ENCODE results near the gene PTX4. TPM values are rescaled to one million over a fixed set of nuclear protein-coding genes. Genes with fewer than 3 reads are reported as not detected.
"Not testable (repeated sequence)": the region's sequence is repeated elsewhere in the genome, so short reads cannot be mapped to it uniquely, and the experiment has no call there.

PTX4 gene
- total and polyA plus RNA-seq, 2 donors (not counting 3 experiments of a cell fraction or from before 2014, with no cell fraction given), result 0.31 TPM; not detected in 1

GRCh38 chr16:1481906-1482835 lies 6.6 kb downstream of the PTX4 start:
- H4K20me1 ChIP-seq (replicated peaks; ENCODE audit: control insufficient read depth, extremely low read depth, insufficient read depth, low read length), result no peaks in the 10 kb centered on the region
- no peaks in the 10 kb centered on the region for H3K9me3 ChIP-seq (replicated peaks; ENCODE audit: control insufficient read depth, insufficient read depth, low read length)
- TF ChIP-seq MAX (IDR thresholded peaks at IDR 0.05; ENCODE audit: insufficient read depth, insufficient read length), result no peak
- no peak for TF ChIP-seq POLR2A (IDR thresholded peaks at IDR 0.05; ENCODE audit: low read depth, low read length)
- no peak for TF ChIP-seq CTCF (IDR thresholded peaks at IDR 0.05; ENCODE audit: extremely low read depth in 1 of 2, insufficient read depth in 1 of 2, low read depth in 1 of 2, low read length in 2 of 2)
- no peak for TF ChIP-seq MYC (IDR thresholded peaks at IDR 0.05; ENCODE audit: low read depth, low read length)
- TF ChIP-seq FOS (IDR thresholded peaks at IDR 0.05; ENCODE audit: borderline replicate concordance, insufficient read depth, low read length), result no peak
- TF ChIP-seq JUN (IDR thresholded peaks at IDR 0.05; ENCODE audit: borderline replicate concordance, insufficient read depth, insufficient read length, low read depth), result no peak
- TF ChIP-seq POLR2AphosphoS5 (IDR thresholded peaks at IDR 0.05; ENCODE audit: insufficient read depth, low read depth, low read length), result no peak
- TF ChIP-seq EZH2 (IDR thresholded peaks at IDR 0.05; ENCODE audit: borderline replicate concordance, low read depth, low read length, severe bottlenecking), result no peak
- TF ChIP-seq GATA2 (IDR thresholded peaks at IDR 0.05; ENCODE audit: insufficient read depth, insufficient read length, low read depth, low read length), result no peak
- DNase-seq (ENCODE audit: low read depth, low spot score), result no peak
- ChIA-PET CTCF (interaction anchor here (1.6 kb wide), 1 partner anchor 12 kb away, joined by 3 read pairs; no protein-coding TSS in a partner anchor), POLR2A (no interaction called here)
- H3K9me1 ChIP-seq (replicated peaks; ENCODE audit: control insufficient read depth, extremely low read depth, insufficient read depth, low read length), result no peaks in the 10 kb centered on the region
- no peaks in the 10 kb centered on the region for H3K36me3 ChIP-seq (ENCODE audit: control insufficient read depth in 2 of 2, extremely low read depth in 1 of 2, insufficient read depth in 2 of 2, low read length in 2 of 2)
- H3K4me1 ChIP-seq (ENCODE audit: control insufficient read depth, extremely low read depth, insufficient read depth, low read length), result no peaks in the 10 kb centered on the region
- no peaks in the 10 kb centered on the region for H3K79me2 ChIP-seq (ENCODE audit: control insufficient read depth, insufficient read depth, low read length)
- no peak overlapping the region for H3K9ac ChIP-seq (replicated peaks; ENCODE audit: extremely low read depth, insufficient read depth, low read length)
- intact Hi-C loops (cut with micrococcal nuclease), result no loop called here
- dilution Hi-C loops (cut with MboI; ENCODE audit: extremely low pct_ligation_motif_present, low sequenced_read_pairs), result no loop called here
- no TSS peak for BruUV-seq (replicated peaks)
- FAIRE-seq, result no peak
- no peaks in the 10 kb centered on the region for H3K27me3 ChIP-seq (ENCODE audit: control insufficient read depth in 2 of 2, insufficient read depth in 2 of 2, low read length in 2 of 2)
- no peak overlapping the region for H3K27ac ChIP-seq (ENCODE audit: insufficient read depth, low read depth, low read length)
- no peak overlapping the region for H3K4me3 ChIP-seq (replicated peaks in 1 of 3; ENCODE audit: insufficient read depth in 1 of 3, low read depth in 1 of 3, low read length in 3 of 3)
- no peak overlapping the region for H2AFZ ChIP-seq (ENCODE audit: low read depth, low read length)
- no peak overlapping the region for H3K4me2 ChIP-seq (ENCODE audit: insufficient read depth, low read length)

- DNase-seq (ENCODE audit: low read depth, low spot score); H3K27me3 ChIP-seq (ENCODE audit: control insufficient read depth in 2 of 2, insufficient read depth in 2 of 2, low read length in 2 of 2); H3K4me3 ChIP-seq (replicated peaks in 1 of 3; ENCODE audit: insufficient read depth in 1 of 3, low read depth in 1 of 3, low read length in 3 of 3); H3K4me2 ChIP-seq (ENCODE audit: insufficient read depth, low read length); dilution Hi-C loops (cut with MboI; ENCODE audit: extremely low pct_ligation_motif_present, low sequenced_read_pairs); H3K27ac ChIP-seq (ENCODE audit: insufficient read depth, low read depth, low read length); H3K79me2 ChIP-seq (ENCODE audit: control insufficient read depth, insufficient read depth, low read length); H3K9me3 ChIP-seq (replicated peaks; ENCODE audit: control insufficient read depth, insufficient read depth, low read length); BruUV-seq (replicated peaks); intact Hi-C loops (cut with micrococcal nuclease); FAIRE-seq; CTCF ChIA-PET; H3K36me3 ChIP-seq (ENCODE audit: control insufficient read depth in 2 of 2, extremely low read depth in 1 of 2, insufficient read depth in 2 of 2, low read length in 2 of 2); H3K9ac ChIP-seq (replicated peaks; ENCODE audit: extremely low read depth, insufficient read depth, low read length); POLR2A ChIA-PET; H4K20me1 ChIP-seq (replicated peaks; ENCODE audit: control insufficient read depth, extremely low read depth, insufficient read depth, low read length); H3K4me1 ChIP-seq (ENCODE audit: control insufficient read depth, extremely low read depth, insufficient read depth, low read length); H3K9me1 ChIP-seq (replicated peaks; ENCODE audit: control insufficient read depth, extremely low read depth, insufficient read depth, low read length); H2AFZ ChIP-seq (ENCODE audit: low read depth, low read length): not testable (repeated sequence)
Measured at GRCh38 chr16:1478937-1479336, 9.8 kb downstream of the PTX4 start.

Data from endothelial cell of umbilical vein (primary cell).